IMR-90 (cell line): ENCODE results near the gene PLCG1. TPM values are rescaled to one million over a fixed set of nuclear protein-coding genes. Genes with fewer than 3 reads are reported as not detected.

Source experiments
- ATAC-seq: fragments of 200-7000 bp; cut with Tn5 transposase; 2 replicates; pipeline ENCODE4 v1.9.1; 2020; ENCODE audit warnings: low read depth, mild to moderate bottlenecking, moderate library complexity
- BruUV-seq: library from RNA; stranded (reverse); fragments of 400-500 nt; replicated peaks from 2 replicates; lab custom pipeline; 2021; lab: Mats Ljungman, UMichigan
- CTCF ChIA-PET: fragments of 300-600 bp; formaldehyde crosslinking; extraction: SDS; loops from one replicate; lab custom pipeline; 2021; ENCODE audit warnings: antibody characterized with exemption; lab: Yijun Ruan, JAX
- POLR2A ChIA-PET: fragments of 300-600 bp; sonication (Branson Sonifier 250); formaldehyde crosslinking; loops from one replicate; lab custom pipeline; 2022; ENCODE audit warnings: antibody characterized with exemption; ENCODE audit not compliant: unreplicated experiment; lab: Charles Lee
- DNase-seq: peaks from one replicate; pipeline ENCODE4 v3.0.0; 2013
- H2AFZ ChIP-seq: replicated peaks from 2 replicates; pipeline ENCODE3; 2013; ENCODE audit warnings: low read length, mild to moderate bottlenecking; ENCODE audit not compliant: poor library complexity
- H2AK5ac ChIP-seq: 2 replicates; pipeline ENCODE4 v1.6.1; 2013; ENCODE audit warnings: low read depth, low read length, inconsistent platforms
- H2AK9ac ChIP-seq: replicated peaks from 2 replicates; pipeline ENCODE3; 2013; ENCODE audit warnings: mild to moderate bottlenecking, low read depth, low read length, moderate library complexity; ENCODE audit not compliant: poor library complexity
- H2BK120ac ChIP-seq: 2 replicates; pipeline ENCODE4 v1.6.1; 2013; ENCODE audit warnings: low read depth, low read length, inconsistent platforms
- H2BK15ac ChIP-seq: 3 replicates; pipeline ENCODE4 v1.6.1; 2013; ENCODE audit warnings: low read depth, low read length, inconsistent platforms
- H2BK20ac ChIP-seq: 2 replicates; pipeline ENCODE4 v1.6.1; 2013; ENCODE audit warnings: low read depth, mild to moderate bottlenecking, inconsistent platforms, low read length, moderate library complexity
- H2BK5ac ChIP-seq: 2 replicates; pipeline ENCODE4 v1.6.1; 2013; ENCODE audit warnings: mild to moderate bottlenecking, low read depth, low read length, inconsistent platforms; ENCODE audit not compliant: poor library complexity, severe bottlenecking
- H3K14ac ChIP-seq: replicated peaks from 2 replicates; pipeline ENCODE4 v1.6.1; 2013; ENCODE audit warnings: low read depth, low read length, inconsistent platforms
- H3K18ac ChIP-seq: 2 replicates; pipeline ENCODE4 v1.6.1; 2013; ENCODE audit warnings: low read depth, low read length, control low read depth
- H3K23ac ChIP-seq: 2 replicates; pipeline ENCODE4 v1.6.1; 2013; ENCODE audit warnings: low read depth, low read length, inconsistent platforms
- H3K27ac ChIP-seq: 2 replicates; pipeline ENCODE4 v1.5.1; 2013; ENCODE audit warnings: mild to moderate bottlenecking, control low read depth, low read length; ENCODE audit not compliant: insufficient read depth
- H3K27me3 ChIP-seq: 2 replicates; pipeline ENCODE4 v1.6.1; 2013; ENCODE audit warnings: low read length; ENCODE audit not compliant: control insufficient read depth, insufficient read depth
- H3K36me3 ChIP-seq: 2 replicates; pipeline ENCODE4 v1.6.1; 2013; ENCODE audit warnings: low read length, mixed read lengths; ENCODE audit not compliant: control insufficient read depth, insufficient read depth
- H3K4ac ChIP-seq: 2 replicates; pipeline ENCODE4 v1.6.1; 2013; ENCODE audit warnings: low read depth, low read length, inconsistent platforms
- H3K4me1 ChIP-seq: 2 replicates; pipeline ENCODE4 v1.6.1; 2013; ENCODE audit warnings: low read length, mixed read lengths; ENCODE audit not compliant: control insufficient read depth, insufficient read depth
- H3K4me2 ChIP-seq: 2 replicates; pipeline ENCODE4 v1.6.1; 2013; ENCODE audit warnings: low read depth, mild to moderate bottlenecking, control low read depth, low read length, moderate library complexity
- H3K4me3 ChIP-seq: 2 replicates; pipeline ENCODE4 v1.5.1; 2013; ENCODE audit warnings: low read depth, mild to moderate bottlenecking, control low read depth, low read length, moderate library complexity; ENCODE audit not compliant: insufficient read depth
- H3K56ac ChIP-seq: 2 replicates; pipeline ENCODE4 v1.6.1; 2013; ENCODE audit warnings: low read length, inconsistent platforms; ENCODE audit not compliant: insufficient read depth; ENCODE audit errors: extremely low read depth
- H3K79me1 ChIP-seq, 2 experiments: 2 replicates each; pipeline ENCODE4 v1.6.1; 2013; ENCODE audit warnings: low read length in 2 of 2, inconsistent platforms in 1 of 2, low read depth in 1 of 2
- H3K9ac ChIP-seq: 2 replicates; pipeline ENCODE4 v1.6.1; 2013; ENCODE audit warnings: low read depth, low read length, control low read depth
- H3K9me1 ChIP-seq: 2 replicates; pipeline ENCODE4 v1.6.1; 2013; ENCODE audit warnings: low read length, inconsistent platforms; ENCODE audit not compliant: insufficient read depth
- H3K9me3 ChIP-seq: 2 replicates; pipeline ENCODE4 v1.6.1; 2013; ENCODE audit warnings: low read length; ENCODE audit not compliant: control insufficient read depth, insufficient read depth
- H4K20me1 ChIP-seq: 2 replicates; pipeline ENCODE4 v1.6.1; 2013; ENCODE audit warnings: low read length, inconsistent platforms; ENCODE audit not compliant: insufficient read depth
- H4K5ac ChIP-seq: 2 replicates; pipeline ENCODE4 v1.6.1; 2013; ENCODE audit warnings: mild to moderate bottlenecking, low read depth, low read length, control low read depth
- H4K8ac ChIP-seq, 2 experiments: 2 replicates each; pipeline ENCODE4 v1.6.1; 2013; ENCODE audit warnings: low read depth in 2 of 2, low read length in 2 of 2, control low read depth in 1 of 2, inconsistent platforms in 1 of 2
- H4K91ac ChIP-seq: 2 replicates; pipeline ENCODE4 v1.6.1; 2013; ENCODE audit warnings: low read depth, low read length, inconsistent platforms; ENCODE audit not compliant: insufficient read depth
- CEBPB ChIP-seq: IDR thresholded peaks from 2 replicates; pipeline ENCODE4 v1.6.1; 2012; ENCODE audit warnings: low read depth, low read length, improper control_type of control experiment
- MAFK ChIP-seq: IDR thresholded peaks from 2 replicates; pipeline ENCODE4 v1.6.1; 2012; ENCODE audit warnings: low read depth, low read length, improper control_type of control experiment
- MAZ ChIP-seq: IDR thresholded peaks from 2 replicates; pipeline ENCODE4 v1.6.1; 2012; ENCODE audit warnings: low read depth, mild to moderate bottlenecking, low read length, improper control_type of control experiment, moderate library complexity, borderline replicate concordance
- NFE2L2 ChIP-seq: fragments of 150-350 bp; IDR thresholded peaks from 2 replicates; pipeline ENCODE4 v1.6.1; 2016; ENCODE audit warnings: low read depth, mild to moderate bottlenecking, low read length
- POLR2A ChIP-seq: IDR thresholded peaks from 2 replicates; pipeline ENCODE4 v1.6.1; 2012; ENCODE audit warnings: mild to moderate bottlenecking, low read depth, low read length
- RAD21 ChIP-seq: IDR thresholded peaks from 2 replicates; pipeline ENCODE4 v1.6.1; 2012; ENCODE audit warnings: low read length, improper control_type of control experiment
- RCOR1 ChIP-seq: IDR thresholded peaks from 2 replicates; pipeline ENCODE4 v1.6.1; 2012; ENCODE audit warnings: mild to moderate bottlenecking, low read length, improper control_type of control experiment; ENCODE audit not compliant: insufficient replicate concordance
- RFX5 ChIP-seq: IDR thresholded peaks from 2 replicates; pipeline ENCODE4 v1.8.0; 2012; ENCODE audit warnings: low read depth, mild to moderate bottlenecking, low read length, moderate library complexity
- SMC3 ChIP-seq: fragments of 150-350 bp; IDR thresholded peaks from 2 replicates; pipeline ENCODE4 v1.6.1; 2016; ENCODE audit warnings: low read depth, mild to moderate bottlenecking, antibody characterized with exemption, low read length, moderate library complexity
- WGBS, 2 experiments: methylation state at CpG; one replicate each; pipeline versions ENCODE4 v1.1.5 to v1.1.7; 2013; ENCODE audit warnings: missing lambda C conversion rate in 2 of 2; ENCODE audit not compliant: insufficient read length in 1 of 2; ENCODE audit errors: extremely low coverage in 2 of 2; 5-methylcytosine and 5-hydroxymethylcytosine counted together
- dilution Hi-C: fragments of 300-500 bp; cut with HindIII; formaldehyde crosslinking; loops from one replicate; pipeline ENCODE4 v1.14.3; 2018; ENCODE audit warnings: low sequenced_read_pairs; ENCODE audit not compliant: unreplicated experiment
- in situ Hi-C: fragments of 300-500 bp; cut with MboI; formaldehyde crosslinking; loops from 3 replicates; pipeline ENCODE4 v1.14.3; 2019; ENCODE audit warnings: low sequenced_read_pairs, inconsistent platforms, mixed read lengths
- intact Hi-C: fragments of 100-400 bp; cut with micrococcal nuclease; formaldehyde crosslinking; loops from 2 replicates; pipeline ENCODE4 v1.10.0; 2022
- polyA plus RNA-seq, 3 experiments: library from polyadenylated mRNA; depleted of rRNA; stranded (reverse); fragments of >200 nt; gene quantifications; 2 replicates each; pipeline ENCODE4 v1.2.3, GENCODE V29; 2012; ENCODE audit warnings: low replicate concordance in 1 of 3
- total RNA-seq: library from RNA; depleted of rRNA; stranded (reverse); fragments of >200 nt; gene quantifications from 2 replicates; pipeline ENCODE4 v1.2.3, GENCODE V29; 2012
- TF ChIP-seq, protein P1 (sequence below): fragments of 150-350 bp; IDR thresholded peaks from 2 replicates; pipeline ENCODE4 v1.6.1; 2016; ENCODE audit warnings: low read depth, mild to moderate bottlenecking, low read length, moderate library complexity, borderline replicate concordance
- TF ChIP-seq, protein P2 (sequence below): conservative IDR thresholded peaks from 2 replicates; pipeline ENCODE4 v1.5.1; 2012; ENCODE audit warnings: mild to moderate bottlenecking, low read depth, low read length, improper control_type of control experiment

Gene PLCG1
- total and polyA plus RNA-seq, 2 of the 4 experiments (the other 2 are of a cell fraction) = 59.1 to 69.1 TPM

DNA sequence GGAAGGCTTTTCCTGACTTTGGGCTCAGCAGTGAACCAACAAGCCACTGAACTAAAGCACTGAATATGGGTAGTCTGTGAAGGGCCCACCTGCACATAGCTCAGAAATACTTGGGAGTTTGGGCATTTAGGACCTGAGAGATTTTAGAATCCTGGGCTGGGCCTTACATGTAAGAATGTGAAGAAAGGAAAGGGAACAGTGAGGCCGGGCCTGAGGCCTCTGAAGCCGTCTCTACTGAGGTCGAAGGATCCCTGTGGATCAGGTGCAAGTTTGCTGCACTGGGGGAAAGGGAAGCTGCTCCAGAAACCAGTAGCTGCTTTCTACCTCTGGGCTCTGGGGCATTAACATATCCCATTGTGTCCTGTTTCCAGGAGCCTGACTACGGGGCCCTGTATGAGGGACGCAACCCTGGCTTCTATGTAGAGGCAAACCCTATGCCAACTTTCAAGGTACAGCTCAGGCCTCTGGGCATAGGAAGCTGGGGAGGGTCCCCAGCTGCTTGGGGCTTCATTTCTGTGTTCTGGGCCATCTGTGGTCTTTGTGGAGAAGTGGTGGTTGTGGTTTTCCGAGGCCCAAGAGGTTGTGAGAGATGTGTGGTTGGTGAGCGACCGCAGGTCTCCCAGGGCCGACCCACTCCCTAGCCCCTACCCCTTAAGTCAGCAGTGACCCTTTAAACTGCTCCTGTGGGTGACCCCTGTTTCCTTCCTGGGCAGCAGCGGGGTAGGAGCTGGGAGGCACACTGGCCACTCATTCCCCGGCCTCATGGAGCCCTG, 30.3 kb downstream of the PLCG1 start:
- Histone ChIP-seq H2BK20ac (no peak overlapping the region), H3K27me3 (no peaks in the 10 kb centered on the region), H3K9me1 (peaks cover 8% of the 10 kb centered on the region), H2AFZ (no peak overlapping the region), H3K4ac (no peak overlapping the region), H3K9ac (no peak overlapping the region), H4K5ac (no peak overlapping the region), H2AK5ac (no peak overlapping the region), H3K23ac (no peak overlapping the region), H3K18ac (no peak overlapping the region), H4K91ac (no peak overlapping the region), H3K36me3 (peaks cover 97% of the 10 kb centered on the region), H3K4me1 (peaks cover 5% of the 10 kb centered on the region), H3K9me3 (no peaks in the 10 kb centered on the region), H2AK9ac (no peak overlapping the region), H3K4me2 (no peak overlapping the region), H2BK5ac (no peak overlapping the region), H3K14ac (no peak overlapping the region), H3K56ac (no peak overlapping the region), H4K8ac (no peak overlapping the region), H3K4me3 (no peak overlapping the region), H3K27ac (no peak overlapping the region), H4K20me1 (peaks cover 27% of the 10 kb centered on the region), H2BK15ac (no peak overlapping the region), H3K79me1 (peaks cover 7 to 54% of the 10 kb centered on the region in 2 experiments), H2BK120ac (no peak overlapping the region)
- POLR2A ChIA-PET = no interaction called here
- CTCF ChIA-PET = no interaction called here
- TF ChIP-seq MAFK = no peak
- TF ChIP-seq SMC3 = no peak
- no peak for TF ChIP-seq RCOR1
- TF ChIP-seq, protein P1, sequence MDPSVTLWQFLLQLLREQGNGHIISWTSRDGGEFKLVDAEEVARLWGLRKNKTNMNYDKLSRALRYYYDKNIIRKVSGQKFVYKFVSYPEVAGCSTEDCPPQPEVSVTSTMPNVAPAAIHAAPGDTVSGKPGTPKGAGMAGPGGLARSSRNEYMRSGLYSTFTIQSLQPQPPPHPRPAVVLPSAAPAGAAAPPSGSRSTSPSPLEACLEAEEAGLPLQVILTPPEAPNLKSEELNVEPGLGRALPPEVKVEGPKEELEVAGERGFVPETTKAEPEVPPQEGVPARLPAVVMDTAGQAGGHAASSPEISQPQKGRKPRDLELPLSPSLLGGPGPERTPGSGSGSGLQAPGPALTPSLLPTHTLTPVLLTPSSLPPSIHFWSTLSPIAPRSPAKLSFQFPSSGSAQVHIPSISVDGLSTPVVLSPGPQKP = no peak
- TF ChIP-seq, protein P2, sequence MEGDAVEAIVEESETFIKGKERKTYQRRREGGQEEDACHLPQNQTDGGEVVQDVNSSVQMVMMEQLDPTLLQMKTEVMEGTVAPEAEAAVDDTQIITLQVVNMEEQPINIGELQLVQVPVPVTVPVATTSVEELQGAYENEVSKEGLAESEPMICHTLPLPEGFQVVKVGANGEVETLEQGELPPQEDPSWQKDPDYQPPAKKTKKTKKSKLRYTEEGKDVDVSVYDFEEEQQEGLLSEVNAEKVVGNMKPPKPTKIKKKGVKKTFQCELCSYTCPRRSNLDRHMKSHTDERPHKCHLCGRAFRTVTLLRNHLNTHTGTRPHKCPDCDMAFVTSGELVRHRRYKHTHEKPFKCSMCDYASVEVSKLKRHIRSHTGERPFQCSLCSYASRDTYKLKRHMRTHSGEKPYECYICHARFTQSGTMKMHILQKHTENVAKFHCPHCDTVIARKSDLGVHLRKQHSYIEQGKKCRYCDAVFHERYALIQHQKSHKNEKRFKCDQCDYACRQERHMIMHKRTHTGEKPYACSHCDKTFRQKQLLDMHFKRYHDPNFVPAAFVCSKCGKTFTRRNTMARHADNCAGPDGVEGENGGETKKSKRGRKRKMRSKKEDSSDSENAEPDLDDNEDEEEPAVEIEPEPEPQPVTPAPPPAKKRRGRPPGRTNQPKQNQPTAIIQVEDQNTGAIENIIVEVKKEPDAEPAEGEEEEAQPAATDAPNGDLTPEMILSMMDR = no peak
- no peak for TF ChIP-seq CEBPB
- no peak for TF ChIP-seq RFX5
- TF ChIP-seq NFE2L2 = no peak
- TF ChIP-seq MAZ = no peak
- TF ChIP-seq RAD21 = no peak
- TF ChIP-seq POLR2A = no peak
- intact Hi-C loops = no loop called here
- dilution Hi-C loops = no loop called here
- BruUV-seq = no TSS peak
- in situ Hi-C loops = loop anchor here (25.0 kb wide), 1 partner anchor 445 kb away; the partner anchor contains the start of gene CHD6
- WGBS, 2 experiments = 90% methylated on average over 3 of the region's 11 CpGs; no CpG with 5 or more reads in 1 of the 2 experiments
- ATAC-seq (no peak), DNase-seq (no peak)
